Measurements from ENCODE around the gene CHSY3.

DNA sequence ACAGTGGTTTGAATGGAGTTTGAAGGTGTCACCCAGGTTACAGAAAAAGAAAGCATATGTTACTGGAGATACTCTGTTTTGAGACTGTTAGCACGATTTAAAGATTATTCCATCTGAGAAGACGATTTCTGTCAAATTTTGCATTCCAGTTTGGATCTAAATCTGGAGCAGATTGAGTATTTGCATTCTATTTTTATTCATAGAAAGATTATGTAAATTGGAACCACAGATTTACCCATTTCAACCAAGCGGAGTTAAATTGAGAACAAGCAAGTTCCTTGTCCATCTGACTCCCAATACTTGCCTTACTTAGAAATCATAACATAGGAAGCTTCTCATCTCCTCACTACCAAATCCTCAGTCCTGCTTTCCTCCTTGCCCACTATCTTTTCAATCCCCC lies 255.7 kb downstream of the CHSY3 start:
- TF ChIP-seq, protein P1, sequence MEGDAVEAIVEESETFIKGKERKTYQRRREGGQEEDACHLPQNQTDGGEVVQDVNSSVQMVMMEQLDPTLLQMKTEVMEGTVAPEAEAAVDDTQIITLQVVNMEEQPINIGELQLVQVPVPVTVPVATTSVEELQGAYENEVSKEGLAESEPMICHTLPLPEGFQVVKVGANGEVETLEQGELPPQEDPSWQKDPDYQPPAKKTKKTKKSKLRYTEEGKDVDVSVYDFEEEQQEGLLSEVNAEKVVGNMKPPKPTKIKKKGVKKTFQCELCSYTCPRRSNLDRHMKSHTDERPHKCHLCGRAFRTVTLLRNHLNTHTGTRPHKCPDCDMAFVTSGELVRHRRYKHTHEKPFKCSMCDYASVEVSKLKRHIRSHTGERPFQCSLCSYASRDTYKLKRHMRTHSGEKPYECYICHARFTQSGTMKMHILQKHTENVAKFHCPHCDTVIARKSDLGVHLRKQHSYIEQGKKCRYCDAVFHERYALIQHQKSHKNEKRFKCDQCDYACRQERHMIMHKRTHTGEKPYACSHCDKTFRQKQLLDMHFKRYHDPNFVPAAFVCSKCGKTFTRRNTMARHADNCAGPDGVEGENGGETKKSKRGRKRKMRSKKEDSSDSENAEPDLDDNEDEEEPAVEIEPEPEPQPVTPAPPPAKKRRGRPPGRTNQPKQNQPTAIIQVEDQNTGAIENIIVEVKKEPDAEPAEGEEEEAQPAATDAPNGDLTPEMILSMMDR (IDR thresholded peaks at IDR 0.05): no peak
- TF ChIP-seq POLR2AphosphoS5 (IDR thresholded peaks at IDR 0.05; ENCODE audit: insufficient read depth in 1 of 2, low read depth in 1 of 2) (no peak), POLR2A (IDR thresholded peaks at IDR 0.05) (no peak)
